A673 (cell line): Measurements from ENCODE around the gene MTFR1L. TPM values are rescaled to one million over a fixed set of nuclear protein-coding genes. Genes with fewer than 3 reads are reported as not detected.

Experiments used
- BruUV-seq: library from RNA; stranded (reverse); fragments of 400-500 nt; replicated peaks from 2 replicates; lab custom pipeline; 2021; lab: Mats Ljungman, UMichigan
- CTCF ChIA-PET: fragments of 300-600 bp; sonication (Branson Sonifier 250); formaldehyde crosslinking; loops from one replicate; lab custom pipeline; 2022; ENCODE audit warnings: antibody characterized with exemption; lab: Charles Lee
- POLR2A ChIA-PET: fragments of 300-600 bp; sonication (Branson Sonifier 250); formaldehyde crosslinking; loops from one replicate; lab custom pipeline; 2022; ENCODE audit warnings: antibody characterized with exemption; ENCODE audit not compliant: low non-redundant PET; lab: Charles Lee
- DNase-seq: peaks from one replicate; pipeline ENCODE4 v3.0.0-alpha.2; 2015; ENCODE audit warnings: low spot score
- H3K27ac ChIP-seq: fragments of 200-600 bp; sonication (generic); 2 replicates; pipeline ENCODE4 v1.5.1; 2016; ENCODE audit warnings: mixed run types, low read depth, mild to moderate bottlenecking, mixed read lengths, antibody characterized with exemption, low read length; ENCODE audit not compliant: poor library complexity, severe bottlenecking
- H3K27me3 ChIP-seq: fragments of 200-600 bp; sonication (generic); replicated peaks from 2 replicates; pipeline ENCODE4 v1.6.1; 2017; ENCODE audit warnings: mixed run types, low read depth, mild to moderate bottlenecking, mixed read lengths, antibody characterized with exemption, low read length; ENCODE audit not compliant: insufficient read depth, poor library complexity
- H3K36me3 ChIP-seq: fragments of 200-600 bp; sonication (generic); 2 replicates; pipeline ENCODE4 v1.6.1; 2016; ENCODE audit warnings: mixed run types, mild to moderate bottlenecking, mixed read lengths, antibody characterized with exemption, low read length; ENCODE audit not compliant: insufficient read depth, poor library complexity, severe bottlenecking
- H3K4me1 ChIP-seq: fragments of 200-600 bp; sonication (generic); 2 replicates; pipeline ENCODE4 v1.6.1; 2017; ENCODE audit warnings: mixed run types, mild to moderate bottlenecking, mixed read lengths, antibody characterized with exemption, low read length; ENCODE audit not compliant: insufficient read depth, poor library complexity, severe bottlenecking
- H3K4me3 ChIP-seq: fragments of 200-600 bp; sonication (generic); 2 replicates; pipeline ENCODE4 v1.5.1; 2016; ENCODE audit warnings: low read depth, mixed run types, mild to moderate bottlenecking, mixed read lengths, low read length; ENCODE audit not compliant: poor library complexity, severe bottlenecking
- H3K9me3 ChIP-seq: fragments of 200-600 bp; sonication (generic); 2 replicates; pipeline ENCODE4 v1.6.1; 2016; ENCODE audit warnings: mixed run types, low read depth, mild to moderate bottlenecking, mixed read lengths, antibody characterized with exemption, low read length; ENCODE audit not compliant: poor library complexity, severe bottlenecking
- EZH2 ChIP-seq: fragments of 200-600 bp; sonication (generic); IDR thresholded peaks from 2 replicates; pipeline ENCODE4 v1.6.1; 2017; ENCODE audit warnings: borderline replicate concordance, low read depth, mild to moderate bottlenecking, mixed read lengths, antibody characterized with exemption, low read length; ENCODE audit not compliant: poor library complexity, severe bottlenecking
- intact Hi-C: fragments of 100-400 bp; cut with micrococcal nuclease; formaldehyde crosslinking; loops from one replicate; pipeline ENCODE4 v1.10.0; 2022; ENCODE audit not compliant: unreplicated experiment
- total RNA-seq: library from RNA; stranded (reverse); gene quantifications from 2 replicates; pipeline ENCODE4 v1.2.3, GENCODE V29; 2021
- TF ChIP-seq, protein P1 (sequence below): fragments of 300-800, 200-600 bp; sonication (generic); conservative IDR thresholded peaks from 2 replicates; pipeline ENCODE4 v1.5.1; 2017; ENCODE audit warnings: low read depth, mild to moderate bottlenecking, antibody characterized with exemption, low read length, moderate library complexity, mixed read lengths

MTFR1L gene
- total RNA-seq, 1 experiment from 2014 or later, result 45.0 TPM

DNA sequence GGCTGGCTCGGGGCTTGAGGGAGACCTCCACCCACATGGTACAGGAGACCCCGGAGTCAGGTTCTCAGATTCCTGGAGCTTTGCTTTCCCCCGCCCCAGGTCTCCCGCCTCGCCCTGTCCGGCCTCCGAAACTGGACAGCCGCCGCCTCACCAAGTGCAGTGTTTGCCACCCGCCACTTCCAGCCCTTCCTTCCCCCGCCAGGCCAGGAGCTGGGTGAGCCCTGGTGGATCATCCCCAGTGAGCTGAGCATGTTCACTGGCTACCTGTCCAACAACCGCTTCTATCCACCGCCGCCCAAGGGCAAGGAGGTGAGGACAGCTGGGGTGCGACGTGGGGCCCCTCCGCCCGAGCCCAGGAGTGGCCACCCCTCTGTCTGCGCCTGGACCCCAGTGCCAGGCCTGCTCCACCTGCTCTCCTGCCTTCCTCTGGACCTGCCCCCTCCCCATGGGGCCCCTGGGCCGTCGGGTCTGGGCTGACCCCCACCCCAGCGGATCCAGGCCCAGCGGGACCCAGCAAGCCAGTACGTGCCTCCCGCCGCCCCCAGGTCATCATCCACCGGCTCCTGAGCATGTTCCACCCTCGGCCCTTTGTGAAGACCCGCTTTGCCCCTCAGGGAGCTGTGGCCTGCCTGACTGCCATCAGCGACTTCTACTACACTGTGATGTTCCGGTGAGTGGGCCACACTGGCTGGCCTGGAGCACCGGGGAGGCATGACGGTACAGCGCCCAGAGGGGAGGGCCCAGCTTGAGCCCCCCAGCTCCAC lies 11.1 kb upstream of the MTFR1L start:
- Histone ChIP-seq H3K9me3 (no peaks in the 10 kb centered on the region), H3K27me3 (no peaks in the 10 kb centered on the region), H3K36me3 (peaks cover 3% of the 10 kb centered on the region), H3K4me1 (no peaks in the 10 kb centered on the region), H3K27ac (no peak overlapping the region), H3K4me3 (no peak overlapping the region)
- intact Hi-C loops, result no loop called here
- ChIA-PET CTCF (interaction anchor here (0.6 kb wide), 1 partner anchor 117 kb away, joined by 3 read pairs; no protein-coding TSS in a partner anchor), POLR2A (interaction anchor here (0.5 kb wide), 1 partner anchor 31 kb away, joined by 3 read pairs; no protein-coding TSS in a partner anchor)
- TF ChIP-seq EZH2, result no peak
- TF ChIP-seq, protein P1, sequence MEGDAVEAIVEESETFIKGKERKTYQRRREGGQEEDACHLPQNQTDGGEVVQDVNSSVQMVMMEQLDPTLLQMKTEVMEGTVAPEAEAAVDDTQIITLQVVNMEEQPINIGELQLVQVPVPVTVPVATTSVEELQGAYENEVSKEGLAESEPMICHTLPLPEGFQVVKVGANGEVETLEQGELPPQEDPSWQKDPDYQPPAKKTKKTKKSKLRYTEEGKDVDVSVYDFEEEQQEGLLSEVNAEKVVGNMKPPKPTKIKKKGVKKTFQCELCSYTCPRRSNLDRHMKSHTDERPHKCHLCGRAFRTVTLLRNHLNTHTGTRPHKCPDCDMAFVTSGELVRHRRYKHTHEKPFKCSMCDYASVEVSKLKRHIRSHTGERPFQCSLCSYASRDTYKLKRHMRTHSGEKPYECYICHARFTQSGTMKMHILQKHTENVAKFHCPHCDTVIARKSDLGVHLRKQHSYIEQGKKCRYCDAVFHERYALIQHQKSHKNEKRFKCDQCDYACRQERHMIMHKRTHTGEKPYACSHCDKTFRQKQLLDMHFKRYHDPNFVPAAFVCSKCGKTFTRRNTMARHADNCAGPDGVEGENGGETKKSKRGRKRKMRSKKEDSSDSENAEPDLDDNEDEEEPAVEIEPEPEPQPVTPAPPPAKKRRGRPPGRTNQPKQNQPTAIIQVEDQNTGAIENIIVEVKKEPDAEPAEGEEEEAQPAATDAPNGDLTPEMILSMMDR, result no peak
- DNase-seq, result no peak
- no TSS peak for BruUV-seq

DNA sequence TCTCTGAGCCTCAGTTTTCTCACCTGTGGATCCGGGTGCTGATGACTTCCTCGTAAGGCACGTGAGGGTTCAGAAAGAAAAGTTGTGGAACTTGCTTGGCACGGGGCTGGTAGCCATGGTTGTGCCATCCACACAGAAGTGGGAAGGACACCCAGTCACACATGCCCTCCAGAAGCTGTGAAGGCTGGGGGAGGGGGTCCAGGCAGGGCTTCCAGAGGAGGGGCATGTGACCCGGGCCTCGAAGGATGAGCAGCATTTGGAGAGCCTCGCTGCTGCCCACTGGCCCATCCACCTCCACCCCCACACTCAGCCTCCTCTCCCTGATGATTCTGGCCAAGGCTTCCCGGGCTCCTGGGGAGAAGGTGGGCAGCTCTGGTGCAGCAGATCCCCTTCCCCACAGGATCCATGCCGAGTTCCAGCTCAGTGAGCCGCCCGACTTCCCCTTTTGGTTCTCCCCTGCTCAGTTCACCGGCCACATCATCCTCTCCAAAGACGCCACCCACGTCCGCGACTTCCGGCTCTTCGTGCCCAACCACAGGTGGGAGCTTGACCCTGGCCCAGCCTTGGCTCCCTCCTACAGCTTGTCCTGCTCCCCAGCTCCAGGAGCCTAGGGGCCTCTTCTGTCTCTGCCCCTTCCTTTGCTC lies 10.3 kb upstream of the MTFR1L start:
- no peaks in the 10 kb centered on the region for H3K27me3 ChIP-seq
- ChIA-PET POLR2A (interaction anchor here (0.5 kb wide), 1 partner anchor 31 kb away, joined by 3 read pairs; no protein-coding TSS in a partner anchor), CTCF (no interaction called here)
- H3K36me3 ChIP-seq, result peaks cover 3% of the 10 kb centered on the region
- no peak overlapping the region for H3K27ac ChIP-seq
- no peak for TF ChIP-seq EZH2
- TF ChIP-seq, protein P1, result no peak
- intact Hi-C loops, result no loop called here
- no peak overlapping the region for H3K4me3 ChIP-seq
- no peaks in the 10 kb centered on the region for H3K4me1 ChIP-seq
- no TSS peak for BruUV-seq
- no peak for DNase-seq
- H3K9me3 ChIP-seq, result no peaks in the 10 kb centered on the region

DNA sequence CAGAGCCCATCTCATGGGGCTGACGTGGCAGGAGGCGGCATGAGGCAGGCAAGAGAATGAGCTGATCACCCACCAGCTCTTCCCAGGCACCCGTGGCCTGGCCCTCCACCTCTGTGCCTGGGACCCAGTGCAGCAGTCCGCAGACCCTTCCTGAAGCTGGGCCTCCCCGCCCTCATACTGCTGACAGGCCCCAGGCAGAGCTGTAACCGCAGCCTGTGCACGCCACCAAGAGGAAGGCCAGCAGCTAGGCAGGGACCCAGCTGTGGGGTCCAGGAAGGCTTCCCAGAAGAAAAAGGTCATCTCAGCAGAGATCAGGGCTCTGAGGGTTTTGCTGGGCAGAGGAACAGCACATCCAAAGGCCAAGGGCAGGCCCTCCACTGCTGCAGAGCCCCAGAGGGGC lies 9.8 kb upstream of the MTFR1L start:
- no TSS peak for BruUV-seq
- peaks cover 3% of the 10 kb centered on the region for H3K36me3 ChIP-seq

More for the DNA sequence above, 9.8 kb upstream of the MTFR1L start:
- Histone ChIP-seq H3K4me1 (no peaks in the 10 kb centered on the region), H3K4me3 (no peak overlapping the region), H3K9me3 (no peaks in the 10 kb centered on the region), H3K27ac (no peak overlapping the region), H3K27me3 (no peaks in the 10 kb centered on the region)
- TF ChIP-seq, protein P1, result no peak
- TF ChIP-seq EZH2, result no peak
- intact Hi-C loops, result loop anchor here (5.0 kb wide), 1 partner anchor 193 kb away; the partner anchor contains the start of gene MAN1C1
- POLR2A ChIA-PET, result no interaction called here
- CTCF ChIA-PET, result interaction anchor here (0.5 kb wide), 1 partner anchor 1764 kb away, joined by 4 read pairs; no protein-coding TSS in a partner anchor
- no peak for DNase-seq
